Psoas muscle (tissue), 8 donors: Measurements from ENCODE around the gene FRMD7. TPM values are rescaled to one million over a fixed set of nuclear protein-coding genes. Genes with fewer than 3 reads are reported as not detected.
"Not testable (repeated sequence)": the region's sequence is repeated elsewhere in the genome, so short reads cannot be mapped to it uniquely, and the experiment has no call there.

Experiments used
- ATAC-seq, 4 donors: fragments of 200-7000 bp; cut with Tn5 transposase; one replicate each; pipeline ENCODE4 v1.9.1; 2020; ENCODE audit warnings: moderate library complexity in 3 of 4, mild to moderate bottlenecking in 2 of 4
- DNase-seq, 2 donors: peaks; one replicate each; pipeline ENCODE4 v3.0.0-alpha.2; 2020
- H3K27ac ChIP-seq: fragments of 200-600 bp; one replicate; pipeline ENCODE4 v1.8.0; 2022
- H3K27me3 ChIP-seq, 3 donors: fragments of 200-600 bp in 1 of 3; one replicate each; pipeline versions ENCODE4 v1.6.1 to v1.8.0; 2013 to 2022; ENCODE audit warnings: low read length in 2 of 3, mild to moderate bottlenecking in 2 of 3, moderate library complexity in 1 of 3; ENCODE audit not compliant: insufficient read depth in 3 of 3
- H3K36me3 ChIP-seq, 2 donors: fragments of 200-600 bp in 1 of 2; one replicate each; pipeline versions ENCODE4 v1.6.1 to v1.8.0; 2013 to 2022; ENCODE audit warnings: low read depth in 1 of 2, mild to moderate bottlenecking in 1 of 2, moderate library complexity in 1 of 2; ENCODE audit not compliant: insufficient read depth in 1 of 2
- H3K4me1 ChIP-seq: fragments of 200-600 bp; one replicate; pipeline ENCODE4 v1.8.0; 2022
- H3K4me3 ChIP-seq: fragments of 200-600 bp; one replicate; pipeline ENCODE4 v1.8.0; 2022; ENCODE audit warnings: mild to moderate bottlenecking
- H3K9me3 ChIP-seq: fragments of 200-600 bp; one replicate; pipeline ENCODE4 v1.8.0; 2022
- CTCF ChIP-seq: fragments of 200-600 bp; IDR thresholded peaks from one replicate; pipeline ENCODE4 v1.8.0; 2022; ENCODE audit warnings: antibody characterized with exemption
- WGBS, 3 donors: extraction: QIAGEN DNeasy Blood & Tissue Kit; methylation state at CpG; one replicate each; pipeline versions ENCODE4 v1.1.6 to v1.1.7; 2013; 5-methylcytosine and 5-hydroxymethylcytosine counted together
- intact Hi-C, 2 donors: fragments of 100-400 bp; cut with DNase I; formaldehyde crosslinking; loops; one replicate each; pipeline versions ENCODE4 v1.11.0 to v1.14.2; 2022
- polyA plus RNA-seq, 3 donors: library from polyadenylated mRNA; stranded (reverse); fragments of 200-250 nt; gene quantifications; one replicate each; pipeline ENCODE4 v1.2.3, GENCODE V29; 2013
- total RNA-seq, 4 donors: library from RNA; stranded (reverse); fragmentation: NEBNext Ultra II Directional in 2 of 4; extraction: Animal tissue kit (Norgen Biotek cat#: 25700) in 2 of 4; gene quantifications; one replicate each; pipeline versions ENCODE4 v1.2.1 to v1.2.4, GENCODE V29; 2021 to 2023
- donor health status: healthy with polysubstance abuse.
- donor health status: DM: no; HTN: no; CAD: no; lungs with moderate emphysema.
- donor health status: Bipolar disorder and iron deficiency.
- donor health status: healthy.
- donor health status: DM: yes; HTN: yes; CAD: no.
- donor health status: DM: no; HTN: no; CAD: no.
- donor health status: DM: no; HTN: no; CAD: no.
- donor health status: DM: yes; HTN: yes; CAD: no.

Gene FRMD7
- total and polyA plus RNA-seq, 7 donors, result 0.04 to 0.13 (median 0.10) TPM; not detected in 4

GRCh38 chrX:132101799-132102198 is 26.0 kb downstream of the FRMD7 start:
- no peak overlapping the region for H3K27ac ChIP-seq
- no peak for TF ChIP-seq CTCF
- no peak for DNase-seq
- no peak for ATAC-seq
- intact Hi-C loops, result no loop called here
- 62 to 87% (median 73%) methylated on average over 5 to 9 of the region's 9 CpGs for WGBS, 3 donors
- no peaks in the 10 kb centered on the region for H3K9me3 ChIP-seq
- H3K4me1 ChIP-seq, result no peaks in the 10 kb centered on the region
- no peaks in the 10 kb centered on the region for H3K36me3 ChIP-seq
- H3K27me3 ChIP-seq, result peaks cover 0 to 9% (median 0%) of the 10 kb centered on the region in 3 donors
- H3K4me3 ChIP-seq, result no peak overlapping the region

DNA sequence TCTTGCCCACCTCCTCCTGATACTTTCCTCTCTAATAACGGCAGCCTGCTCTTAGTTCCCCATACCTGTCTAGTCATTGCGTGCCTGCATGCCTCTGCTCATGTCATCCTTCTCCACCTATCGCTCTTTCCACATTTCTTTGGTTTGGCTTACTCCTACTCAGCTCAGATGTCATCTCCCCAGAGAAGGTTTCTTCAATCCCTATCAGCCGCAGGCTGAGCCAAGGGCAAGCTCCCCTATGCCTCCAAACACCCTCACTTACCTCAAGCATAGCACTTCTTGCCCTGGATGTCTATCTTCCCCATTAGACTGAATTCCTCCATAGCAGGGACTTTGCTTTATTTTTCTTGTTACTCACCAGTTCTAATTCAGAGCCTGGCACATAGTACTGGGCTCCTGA is 26.6 kb downstream of the FRMD7 start:
- H3K9me3 ChIP-seq, result no peaks in the 10 kb centered on the region
- intact Hi-C loops, result no loop called here
- DNase-seq (no peak), ATAC-seq (no peak)
- H3K27me3 ChIP-seq, result peaks cover 0 to 9% (median 0%) of the 10 kb centered on the region in 3 donors
- no peaks in the 10 kb centered on the region for H3K4me1 ChIP-seq
- H3K27ac ChIP-seq, result no peak overlapping the region
- no peaks in the 10 kb centered on the region for H3K36me3 ChIP-seq
- WGBS, 3 donors, result 69 to 71% (median 69%) methylated on average over 4 of the region's 4 CpGs
- TF ChIP-seq CTCF, result no peak
- no peak overlapping the region for H3K4me3 ChIP-seq

DNA sequence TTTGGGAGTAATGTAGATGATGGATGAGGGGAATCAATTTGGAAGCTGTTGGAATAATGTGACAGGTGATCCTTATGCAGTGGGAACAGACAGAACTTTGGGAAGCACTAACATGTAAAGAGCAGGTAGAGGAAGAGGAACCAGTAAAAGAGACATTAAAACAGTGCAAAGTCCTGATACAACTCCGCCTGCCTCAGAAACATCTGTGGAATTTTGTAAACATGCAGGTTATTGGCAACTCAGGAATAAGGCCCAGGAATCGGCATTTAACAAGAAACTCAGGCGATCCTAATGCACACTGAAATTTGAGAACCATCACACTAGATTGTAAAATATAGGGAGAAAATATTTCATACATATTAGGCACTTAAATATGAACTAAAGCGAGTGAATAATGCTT is 29.1 kb downstream of the FRMD7 start:
- not testable (repeated sequence) for H3K4me1 ChIP-seq, H3K36me3 ChIP-seq, ATAC-seq, H3K9me3 ChIP-seq, H3K27ac ChIP-seq, DNase-seq, H3K4me3 ChIP-seq
- WGBS, 3 donors, result 66 to 72% (median 67%) methylated on average over 4 of the region's 4 CpGs
- intact Hi-C loops, result loop anchor here (10.0 kb wide), 2 partner anchors 126 to 536 kb away; no protein-coding TSS in a partner anchor
- peaks cover 0 to 15% (median 0%) of the 10 kb centered on the region in 3 donors for H3K27me3 ChIP-seq

- WGBS, 3 donors, result 27 to 61% (median 31%) methylated on average over 2 of the region's 2 CpGs
- Histone ChIP-seq H3K4me1 (no peaks in the 10 kb centered on the region), H3K4me3 (no peak overlapping the region), H3K27me3 (peaks cover 0 to 15% (median 0%) of the 10 kb centered on the region in 3 donors), H3K9me3 (no peaks in the 10 kb centered on the region), H3K27ac (no peak overlapping the region), H3K36me3 (no peaks in the 10 kb centered on the region)
- DNase-seq (no peak), ATAC-seq (no peak)
- TF ChIP-seq CTCF, result no peak
- intact Hi-C loops, result loop anchor here (10.0 kb wide), 2 partner anchors 131 to 541 kb away; no protein-coding TSS in a partner anchor
Measured at GRCh38 chrX:132094164-132094563, 33.7 kb downstream of the FRMD7 start.

DNA sequence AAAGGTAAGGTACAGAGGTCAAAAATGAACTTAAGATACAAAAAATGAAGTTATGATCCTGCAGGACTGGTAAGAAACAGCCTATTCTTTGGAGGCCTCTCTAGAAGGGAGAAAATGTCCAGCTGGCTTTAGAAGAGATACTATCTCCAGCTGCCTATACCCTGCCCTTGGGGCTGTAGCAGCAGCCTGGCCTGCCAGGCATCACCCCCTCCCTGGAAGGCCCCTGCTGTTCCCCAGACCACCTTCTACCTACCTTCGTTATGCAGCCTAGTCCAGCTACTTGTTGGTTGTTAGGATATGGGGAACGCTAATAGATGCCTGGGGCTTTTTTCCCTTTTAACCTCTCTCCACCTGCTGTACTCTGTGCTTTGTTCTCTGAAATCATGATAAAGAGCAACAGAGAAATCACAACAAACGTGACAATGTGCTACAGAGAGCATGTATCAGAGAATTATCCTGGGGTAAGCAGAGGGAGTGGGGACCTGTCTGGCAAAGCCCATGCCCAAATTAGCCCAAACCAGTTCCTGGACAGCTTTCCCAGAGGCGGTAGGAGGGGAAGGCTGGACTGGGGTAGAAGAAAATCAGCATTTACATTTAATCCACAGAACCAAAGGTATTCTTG is 34.5 kb downstream of the FRMD7 start:
- peaks cover 0 to 14% (median 0%) of the 10 kb centered on the region in 3 donors for H3K27me3 ChIP-seq
- no peak for ATAC-seq
- H3K9me3 ChIP-seq, result no peaks in the 10 kb centered on the region
- H3K27ac ChIP-seq, result no peak overlapping the region
- no peak for TF ChIP-seq CTCF
- intact Hi-C loops, result loop anchor here (2.0 to 10.0 kb wide), 3 partner anchors 125 to 541 kb away; partner anchors contain the start of gene RAP2C (in 1 of the 2)
- no peak for DNase-seq
- H3K4me3 ChIP-seq, result no peak overlapping the region
- no peaks in the 10 kb centered on the region for H3K4me1 ChIP-seq
- 58 to 83% (median 65%) methylated on average over 4 of the region's 4 CpGs for WGBS, 3 donors
- H3K36me3 ChIP-seq, result no peaks in the 10 kb centered on the region
